Caki2 (cell line): ENCODE data around the gene PRDM15. TPM values are rescaled to one million over a fixed set of nuclear protein-coding genes. Genes with fewer than 3 reads are reported as not detected.

Source experiments
- DNase-seq: peaks from one replicate; pipeline ENCODE4 v3.0.0-alpha.2; 2015; ENCODE audit warnings: low read depth
- in situ Hi-C: cut with HindIII; loops from 2 replicates; pipeline ENCODE4 v1.10.0; 2016; ENCODE audit warnings: low sequenced_read_pairs, low pct_unique_long_range_greater_than_20kb, mixed read lengths
- total RNA-seq: library from RNA; depleted of rRNA; stranded (reverse); fragments of >200 nt; shearing (Covaris generic); gene quantifications from 2 replicates; pipeline ENCODE4 v1.2.3, GENCODE V29; 2014; ENCODE audit warnings: low replicate concordance

PRDM15 gene
- total RNA-seq, 1 experiment from 2014 or later: 3.1 TPM

- in situ Hi-C loops: loop anchor here (25.0 kb wide), 1 partner anchor 155 kb away; no protein-coding TSS in a partner anchor
- peak; percentile 99 for DNase-seq
Observed at GRCh38 chr21:41766883-41767605, 112.1 kb downstream of the PRDM15 start, which contains the start of gene RIPK4. Gene RIPK4 (minus strand): TSS chr21:41767052. CDS start chr21:41767041, 11 bp downstream.

GRCh38 chr21:41765973-41766882, 112.9 kb downstream of the PRDM15 start:
- no peak for DNase-seq
- in situ Hi-C loops: loop anchor here (25.0 kb wide), 1 partner anchor 154 kb away; no protein-coding TSS in a partner anchor

GRCh38 chr21:41765420-41765821, 113.7 kb downstream of the PRDM15 start:
- DNase-seq: peak; percentile 61

GRCh38 chr21:41764558-41765419, 114.4 kb downstream of the PRDM15 start:
- peak; percentile 84 for DNase-seq
- in situ Hi-C loops: loop anchor here (25.0 kb wide), 1 partner anchor 152 kb away; no protein-coding TSS in a partner anchor

More at GRCh38 chr21:41765420-41765821, 113.7 kb downstream of the PRDM15 start:
- in situ Hi-C loops: loop anchor here (25.0 kb wide), 1 partner anchor 153 kb away; no protein-coding TSS in a partner anchor

- in situ Hi-C loops: loop anchor here (25.0 kb wide), 1 partner anchor 152 kb away; no protein-coding TSS in a partner anchor
- DNase-seq: no peak
Observed at GRCh38 chr21:41763996-41764395, 115.1 kb downstream of the PRDM15 start.

GRCh38 chr21:41763398-41763931, 115.7 kb downstream of the PRDM15 start:
- DNase-seq: no peak
- in situ Hi-C loops: loop anchor here (25.0 kb wide), 1 partner anchor 151 kb away; no protein-coding TSS in a partner anchor

- DNase-seq: no peak
- in situ Hi-C loops: loop anchor here (25.0 kb wide), 1 partner anchor 150 kb away; no protein-coding TSS in a partner anchor
Observed at GRCh38 chr21:41762753-41763152, 116.4 kb downstream of the PRDM15 start.

GRCh38 chr21:41761934-41762635, 117.1 kb downstream of the PRDM15 start:
- DNase-seq: peak; percentile 51
- in situ Hi-C loops: loop anchor here (25.0 kb wide), 1 partner anchor 150 kb away; no protein-coding TSS in a partner anchor

GRCh38 chr21:41761211-41761933, 117.8 kb downstream of the PRDM15 start:
- peak; percentile 84 for DNase-seq
- in situ Hi-C loops: loop anchor here (25.0 kb wide), 1 partner anchor 149 kb away; no protein-coding TSS in a partner anchor

GRCh38 chr21:41760411-41760810, 118.7 kb downstream of the PRDM15 start:
- in situ Hi-C loops: loop anchor here (25.0 kb wide), 1 partner anchor 148 kb away; no protein-coding TSS in a partner anchor
- no peak for DNase-seq

GRCh38 chr21:41759926-41760325, 119.2 kb downstream of the PRDM15 start:
- DNase-seq: no peak
- in situ Hi-C loops: loop anchor here (25.0 kb wide), 1 partner anchor 148 kb away; no protein-coding TSS in a partner anchor

GRCh38 chr21:41759214-41759840, 119.8 kb downstream of the PRDM15 start:
- peak; percentile 74 for DNase-seq
- in situ Hi-C loops: loop anchor here (25.0 kb wide), 1 partner anchor 147 kb away; no protein-coding TSS in a partner anchor

GRCh38 chr21:41758550-41758949, 120.6 kb downstream of the PRDM15 start:
- DNase-seq: peak; percentile 94
- in situ Hi-C loops: loop anchor here (25.0 kb wide), 1 partner anchor 146 kb away; no protein-coding TSS in a partner anchor

GRCh38 chr21:41755934-41756773, 123.0 kb downstream of the PRDM15 start:
- no peak for DNase-seq
- in situ Hi-C loops: loop anchor here (25.0 kb wide), 1 partner anchor 144 kb away; no protein-coding TSS in a partner anchor
